GM12865 (cell line): ENCODE data around the gene CREB5.
"Not testable (repeated sequence)": the region's sequence is repeated elsewhere in the genome, so short reads cannot be mapped to it uniquely, and the experiment has no call there.

Source experiments
- DNase-seq: peaks from one replicate; pipeline ENCODE4 v3.0.0; 2010; ENCODE audit warnings: low read depth
- H3K4me3 ChIP-seq: 2 replicates; pipeline ENCODE4 v1.5.1; 2011; ENCODE audit warnings: mild to moderate bottlenecking, low read depth, low read length, control low read depth
- CTCF ChIP-seq: IDR thresholded peaks from 2 replicates; pipeline ENCODE4 v1.5.1; 2011; ENCODE audit warnings: low read length, control low read depth, low read depth, inconsistent platforms; ENCODE audit not compliant: insufficient read depth; ENCODE audit errors: missing control alignments

Gene CREB5

GRCh38 chr7:28595076-28595475 lies 182.8 kb downstream of the CREB5 start:
- no peak for DNase-seq
- no peak overlapping the region for H3K4me3 ChIP-seq
- no peak for TF ChIP-seq CTCF

GRCh38 chr7:28595801-28596200 lies 183.5 kb downstream of the CREB5 start:
- no peak for TF ChIP-seq CTCF
- no peak overlapping the region for H3K4me3 ChIP-seq
- DNase-seq = no peak

GRCh38 chr7:28596245-28596935 lies 184.1 kb downstream of the CREB5 start:
- TF ChIP-seq CTCF = no peak
- DNase-seq = no peak
- H3K4me3 ChIP-seq = no peak overlapping the region

GRCh38 chr7:28597284-28597683 lies 185.0 kb downstream of the CREB5 start:
- TF ChIP-seq CTCF = no peak
- H3K4me3 ChIP-seq = no peak overlapping the region
- no peak for DNase-seq

GRCh38 chr7:28598037-28598436 lies 185.7 kb downstream of the CREB5 start:
- not testable (repeated sequence) for H3K4me3 ChIP-seq, DNase-seq

GRCh38 chr7:28598586-28598985 lies 186.3 kb downstream of the CREB5 start:
- no peak for DNase-seq
- TF ChIP-seq CTCF = no peak
- no peak overlapping the region for H3K4me3 ChIP-seq

GRCh38 chr7:28599411-28599810 lies 187.1 kb downstream of the CREB5 start:
- TF ChIP-seq CTCF = no peak

More at GRCh38 chr7:28599411-28599810, 187.1 kb downstream of the CREB5 start:
- H3K4me3 ChIP-seq = no peak overlapping the region
- no peak for DNase-seq
